Measurements from ENCODE around the gene IL10RB.
A peak's percentile ranks its signal among the peaks of the same experiment; 100 is the strongest.
"Not testable (repeated sequence)": the region's sequence is repeated elsewhere in the genome, so short reads cannot be mapped to it uniquely, and the experiment has no call there.

IL10RB gene

DNA sequence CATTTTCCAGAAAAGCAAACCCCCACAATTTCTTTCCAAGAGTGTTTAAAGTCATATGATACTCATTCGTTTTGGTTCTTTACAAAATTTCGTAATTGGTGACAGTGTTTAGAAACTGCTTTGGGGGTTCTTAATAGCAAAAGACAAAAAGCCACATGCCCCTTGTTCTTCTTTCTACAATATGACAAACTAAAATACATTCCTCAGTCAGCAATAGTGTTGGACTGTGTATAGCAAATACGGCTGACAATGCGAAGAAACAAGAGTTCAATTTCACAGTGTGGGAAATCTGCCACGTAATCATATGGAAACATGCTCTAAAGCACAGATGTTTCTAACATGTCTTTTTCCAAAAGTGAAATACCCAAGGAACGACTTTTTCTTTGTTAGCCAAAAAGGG lies 51.0 kb downstream of the IL10RB start:
- DNase-seq (ENCODE audit: low spot score in 2 of 2) (no peak), ATAC-seq (no peak)
- Mint-ChIP-seq H3K4me3 (no peak overlapping the region), H3K9me3 (no peaks in the 10 kb centered on the region), H3K4me1 (no peaks in the 10 kb centered on the region), H3K36me3 (peaks cover 4% of the 10 kb centered on the region), H3K27ac (no peak overlapping the region)

GRCh38 chr21:33317786-33318486 lies 51.8 kb downstream of the IL10RB start:
- no peaks in the 10 kb centered on the region for H3K4me1 Mint-ChIP-seq
- no peak overlapping the region for H3K27ac Mint-ChIP-seq
- no peaks in the 10 kb centered on the region for H3K9me3 Mint-ChIP-seq
- H3K36me3 Mint-ChIP-seq, result peaks cover 4% of the 10 kb centered on the region
- ATAC-seq, result no peak
- no peak for DNase-seq (ENCODE audit: low spot score in 2 of 2)
- no peak overlapping the region for H3K4me3 Mint-ChIP-seq

- H3K9me3 Mint-ChIP-seq; ATAC-seq; H3K27ac Mint-ChIP-seq; H3K36me3 Mint-ChIP-seq; H3K4me1 Mint-ChIP-seq; H3K4me3 Mint-ChIP-seq; DNase-seq (ENCODE audit: low spot score in 2 of 2): not testable (repeated sequence)
These were observed 54.8 kb downstream of the IL10RB start for GRCh38 chr21:33321005-33321404.

DNA sequence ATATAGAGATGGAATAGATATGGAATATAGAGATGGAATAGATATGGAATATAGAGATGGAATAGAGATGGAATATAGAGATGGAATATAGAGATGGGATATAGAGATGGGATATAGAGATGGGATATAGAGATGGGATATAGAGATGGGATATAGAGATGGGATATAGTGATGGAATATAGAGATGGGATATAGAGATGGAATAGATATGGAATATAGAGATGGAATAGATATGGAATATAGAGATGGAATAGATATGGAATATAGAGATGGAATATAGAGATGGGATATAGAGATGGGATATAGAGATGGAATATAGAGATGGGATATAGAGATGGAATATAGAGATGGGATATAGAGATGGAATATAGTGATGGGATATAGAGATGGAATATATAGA lies 57.4 kb downstream of the IL10RB start:
- not testable (repeated sequence) for DNase-seq (ENCODE audit: low spot score in 2 of 2); H3K4me3 Mint-ChIP-seq; H3K9me3 Mint-ChIP-seq; ATAC-seq; H3K27ac Mint-ChIP-seq
- H3K4me1 Mint-ChIP-seq, result peaks cover 11% of the 10 kb centered on the region
- peaks cover 12% of the 10 kb centered on the region for H3K36me3 Mint-ChIP-seq

DNA sequence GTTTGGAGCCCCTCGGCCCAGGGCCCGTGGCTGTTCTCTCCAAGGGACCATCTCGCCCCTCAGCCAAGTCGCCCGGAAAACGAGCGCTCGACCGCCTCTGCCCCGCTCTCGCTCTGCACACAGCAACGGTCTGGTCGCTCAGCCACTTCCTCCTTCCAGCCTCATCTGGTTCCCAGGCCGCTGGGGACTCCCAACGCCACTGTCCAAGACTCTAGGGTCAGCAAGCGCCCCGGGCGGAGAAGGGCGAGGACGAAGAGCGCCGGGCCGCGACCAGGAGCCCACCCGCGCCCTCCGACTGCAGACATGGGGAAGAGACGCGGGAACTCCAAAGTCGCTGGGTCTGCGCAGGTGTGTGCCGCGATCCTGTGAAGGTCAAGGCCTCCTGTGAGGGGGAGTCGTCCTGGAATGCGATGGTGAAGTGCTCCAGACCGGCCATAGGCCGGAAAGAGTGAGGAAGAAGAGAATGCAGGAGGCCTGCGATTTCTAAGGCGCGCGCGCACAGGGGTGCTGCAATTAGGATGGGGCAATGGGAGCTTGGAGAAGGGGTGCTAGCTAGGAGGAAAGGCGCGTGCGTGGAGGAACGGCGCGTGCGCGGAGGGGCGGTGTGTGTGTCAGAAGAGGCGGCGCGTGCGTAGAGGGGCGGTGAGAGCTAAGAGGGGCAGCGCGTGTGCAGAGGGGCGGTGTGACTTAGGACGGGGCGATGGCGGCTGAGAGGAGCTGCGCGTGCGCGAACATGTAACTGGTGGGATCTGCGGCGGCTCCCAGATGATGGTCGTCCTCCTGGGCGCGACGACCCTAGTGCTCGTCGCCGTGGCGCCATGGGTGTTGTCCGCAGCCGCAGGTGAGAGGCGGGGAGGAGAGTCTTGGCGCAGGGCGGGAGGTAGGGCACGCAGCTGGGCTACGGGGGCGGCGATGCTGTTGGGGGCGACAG lies 58.4 kb downstream of the IL10RB start, which contains the start of gene IFNAR1:
Gene IFNAR1 (plus strand): TSS at position 680 of the 931 bp plus-strand sequence. CDS start 86 bp downstream, at position 766.
- Mint-ChIP-seq H3K4me1 (peaks cover 11% of the 10 kb centered on the region), H3K27ac (no peak within 1 kb of the TSS), H3K36me3 (peaks cover 12% of the 10 kb centered on the region), H3K9me3 (no peaks in the 10 kb centered on the region), H3K4me3 (no peak within 1 kb of the TSS)
- peak; percentile 95 for ATAC-seq
- peak; percentile 90 to 99 for DNase-seq (ENCODE audit: low spot score in 2 of 2)

- no peaks in the 10 kb centered on the region for H3K9me3 Mint-ChIP-seq
- ATAC-seq, result peak; percentile 62
- peaks cover 12% of the 10 kb centered on the region for H3K36me3 Mint-ChIP-seq
- no peak overlapping the region for H3K4me3 Mint-ChIP-seq
- peak; percentile 49 to 87 for DNase-seq (ENCODE audit: low spot score in 2 of 2)
- H3K4me1 Mint-ChIP-seq, result peaks cover 18% of the 10 kb centered on the region
- no peak overlapping the region for H3K27ac Mint-ChIP-seq
These were observed 59.3 kb downstream of the IL10RB start for GRCh38 chr21:33325222-33326067.

DNA sequence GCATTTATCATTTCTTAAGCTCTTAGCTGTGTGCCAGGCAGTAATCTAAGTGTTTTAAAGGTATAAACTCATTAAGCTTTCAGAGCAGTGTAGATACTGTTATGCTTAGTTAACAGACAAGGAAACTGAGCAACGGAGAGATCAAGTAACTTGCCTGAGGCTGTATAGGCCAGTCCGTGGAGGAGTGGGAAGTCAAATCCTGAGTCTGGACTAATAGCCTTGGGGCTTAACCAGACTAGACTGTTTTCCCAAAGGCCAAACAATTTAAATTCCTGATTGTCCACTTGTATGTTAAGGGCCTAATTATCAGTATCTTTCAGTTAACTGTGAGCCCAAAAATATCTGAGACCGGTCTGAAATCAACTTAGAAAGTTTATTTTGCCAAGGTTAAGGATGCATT lies 61.2 kb downstream of the IL10RB start:
- DNase-seq (ENCODE audit: low spot score in 2 of 2) (no peak), ATAC-seq (no peak)
- Mint-ChIP-seq H3K27ac (no peak overlapping the region), H3K36me3 (peaks cover 8% of the 10 kb centered on the region), H3K9me3 (peaks cover 2% of the 10 kb centered on the region), H3K4me1 (peaks cover 37% of the 10 kb centered on the region), H3K4me3 (no peak overlapping the region)

DNA sequence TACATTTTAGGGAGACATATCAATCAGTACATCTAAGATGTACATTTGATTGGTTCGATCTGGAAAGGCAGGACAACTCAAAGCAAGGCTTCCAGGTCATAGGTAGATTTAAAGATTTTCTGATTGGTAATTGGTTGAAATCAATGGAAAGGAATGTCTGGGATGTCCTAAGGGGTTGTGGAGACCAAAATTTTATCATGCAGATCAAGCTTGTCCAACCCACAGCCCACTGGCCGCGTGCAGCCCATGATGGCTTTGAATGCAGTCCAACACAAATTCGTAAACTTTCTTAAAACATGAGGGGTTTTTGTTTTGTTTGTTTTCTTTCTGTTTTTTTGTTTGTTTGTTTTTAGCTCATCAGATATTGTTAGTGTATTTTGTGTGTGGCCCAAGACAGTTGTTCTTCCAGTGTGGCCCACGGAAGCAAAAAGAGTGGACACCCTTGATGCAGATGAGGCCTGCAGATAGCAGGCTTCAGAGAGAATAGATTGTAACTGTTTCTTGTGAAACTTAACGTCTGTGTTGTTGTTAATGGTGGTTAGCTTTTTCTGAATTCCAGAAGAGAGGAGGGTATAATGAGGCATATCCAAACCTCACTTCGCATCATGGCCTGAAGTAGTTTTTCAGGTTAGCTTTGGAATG lies 61.7 kb downstream of the IL10RB start:
- Mint-ChIP-seq H3K27ac (no peak overlapping the region), H3K4me3 (no peak overlapping the region), H3K9me3 (peaks cover 6% of the 10 kb centered on the region), H3K36me3 (peaks cover 8% of the 10 kb centered on the region), H3K4me1 (peaks cover 39% of the 10 kb centered on the region)
- ATAC-seq (no peak), DNase-seq (ENCODE audit: low spot score in 2 of 2) (no peak)

GRCh38 chr21:33330726-33331125 lies 64.6 kb downstream of the IL10RB start:
- peak; percentile 24 for ATAC-seq
- Mint-ChIP-seq H3K9me3 (peaks cover 10% of the 10 kb centered on the region), H3K27ac (peak overlapping the region; percentile 23), H3K36me3 (peaks cover 19% of the 10 kb centered on the region), H3K4me1 (peaks cover 51% of the 10 kb centered on the region), H3K4me3 (no peak overlapping the region)
- no peak for DNase-seq (ENCODE audit: low spot score in 2 of 2)

DNA sequence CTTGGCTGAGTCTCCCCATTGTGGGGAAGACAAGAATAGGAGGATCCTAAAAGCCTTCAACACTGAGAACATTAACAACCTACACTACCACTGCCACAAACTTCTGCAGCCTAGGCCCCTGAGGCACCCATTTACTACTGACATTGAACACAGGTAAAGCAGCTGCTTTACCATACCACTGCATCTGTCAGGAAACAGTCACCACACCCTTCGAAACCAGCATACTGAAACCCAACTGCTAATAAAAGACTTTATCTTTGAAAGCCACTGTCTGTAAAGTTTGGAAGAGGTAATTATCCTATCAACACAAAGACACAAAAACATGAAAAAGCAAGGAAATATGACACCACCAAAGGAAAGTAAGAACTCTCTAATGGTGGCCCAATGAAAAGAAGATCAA lies 66.0 kb downstream of the IL10RB start:
- H3K4me3 Mint-ChIP-seq, result no peak overlapping the region
- H3K9me3 Mint-ChIP-seq, result peaks cover 10% of the 10 kb centered on the region
- peaks cover 29% of the 10 kb centered on the region for H3K36me3 Mint-ChIP-seq

DNA sequence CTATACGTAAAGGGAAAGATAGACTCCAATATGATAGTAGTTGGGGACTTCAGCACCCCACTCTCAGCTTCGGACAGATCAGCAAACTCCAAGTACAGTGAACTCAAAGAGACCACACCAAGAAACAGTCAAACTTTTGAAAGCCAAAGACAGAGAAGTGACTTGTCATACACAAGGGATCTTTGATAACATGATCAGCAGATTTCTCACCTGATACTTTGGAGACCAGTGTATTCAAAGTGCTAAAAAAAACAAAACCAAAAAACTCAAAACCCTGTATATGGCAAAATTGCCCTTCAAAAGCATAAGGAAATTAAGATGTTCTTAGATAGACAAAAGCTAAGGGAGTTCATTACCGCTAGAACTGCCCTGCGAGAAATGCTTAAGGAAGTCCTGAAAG lies 68.0 kb downstream of the IL10RB start:
- ATAC-seq, result no peak
- DNase-seq (ENCODE audit: low spot score in 2 of 2), result no peak
- H3K27ac Mint-ChIP-seq, result no peak overlapping the region
- H3K36me3 Mint-ChIP-seq, result peaks cover 40% of the 10 kb centered on the region
- peaks cover 40% of the 10 kb centered on the region for H3K4me1 Mint-ChIP-seq
- peaks cover 10% of the 10 kb centered on the region for H3K9me3 Mint-ChIP-seq
- no peak overlapping the region for H3K4me3 Mint-ChIP-seq

More for the DNA sequence above, 66.0 kb downstream of the IL10RB start:
- Mint-ChIP-seq H3K4me1 (peaks cover 51% of the 10 kb centered on the region), H3K27ac (no peak overlapping the region)
- ATAC-seq, result no peak
- no peak for DNase-seq (ENCODE audit: low spot score in 2 of 2)

- no peak for DNase-seq (ENCODE audit: low spot score in 2 of 2)
- H3K4me1 Mint-ChIP-seq, result peaks cover 39% of the 10 kb centered on the region
- ATAC-seq, result no peak
- no peak overlapping the region for H3K27ac Mint-ChIP-seq
- peaks cover 10% of the 10 kb centered on the region for H3K9me3 Mint-ChIP-seq
- peaks cover 46% of the 10 kb centered on the region for H3K36me3 Mint-ChIP-seq
- H3K4me3 Mint-ChIP-seq, result no peak overlapping the region
These were observed 68.7 kb downstream of the IL10RB start for GRCh38 chr21:33334824-33335223.

- no peak for DNase-seq (ENCODE audit: low spot score in 2 of 2)
- no peaks in the 10 kb centered on the region for H3K9me3 Mint-ChIP-seq
- peaks cover 11% of the 10 kb centered on the region for H3K4me1 Mint-ChIP-seq
- H3K36me3 Mint-ChIP-seq, result peaks cover 88% of the 10 kb centered on the region
- no peak overlapping the region for H3K27ac Mint-ChIP-seq
- no peak for ATAC-seq
- no peak overlapping the region for H3K4me3 Mint-ChIP-seq
These were observed 73.0 kb downstream of the IL10RB start for GRCh38 chr21:33339135-33339534.

DNA sequence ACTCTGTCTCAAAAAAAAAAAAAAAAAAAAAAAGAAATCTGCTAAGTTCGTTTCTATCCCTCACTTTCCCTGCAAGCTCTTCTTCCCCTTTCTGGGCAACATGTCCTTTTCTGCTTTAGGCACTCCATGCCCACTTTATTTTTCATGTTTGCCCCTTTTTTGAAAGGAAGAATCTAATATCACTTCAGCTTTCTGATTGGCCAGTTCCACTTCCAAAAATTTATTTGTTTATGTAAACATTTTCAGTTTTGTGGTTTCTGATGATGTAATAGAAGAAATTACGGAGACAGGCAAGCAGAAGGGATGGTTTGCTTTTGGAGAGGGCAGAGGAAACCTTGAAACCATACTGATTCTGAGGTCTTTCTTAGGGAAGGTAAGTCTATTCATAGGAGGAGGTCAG lies 73.8 kb downstream of the IL10RB start:
- Mint-ChIP-seq H3K36me3 (peaks cover 89% of the 10 kb centered on the region), H3K9me3 (no peaks in the 10 kb centered on the region), H3K4me1 (peaks cover 5% of the 10 kb centered on the region), H3K27ac (no peak overlapping the region), H3K4me3 (no peak overlapping the region)
- no peak for DNase-seq (ENCODE audit: low spot score in 2 of 2)
- ATAC-seq, result no peak
